B cell (primary cell): ENCODE measurements around the gene FMNL1. TPM values are rescaled to one million over a fixed set of nuclear protein-coding genes. Genes with fewer than 3 reads are reported as not detected.
A peak's percentile ranks its signal among the peaks of the same experiment; 100 is the strongest.

Experiments
- ATAC-seq: fragments of 200-7000 bp; cut with Tn5 transposase; one replicate; pipeline ENCODE4 v1.10.0; 2021; ENCODE audit warnings: low read depth, mild to moderate bottlenecking, moderate number of reproducible peaks, moderate library complexity
- CTCF ChIA-PET: fragments of 350-600 bp; sonication (Branson Sonifier 250); formaldehyde crosslinking; loops from one replicate; lab custom pipeline; 2021; ENCODE audit warnings: antibody characterized with exemption, inconsistent platforms; lab: Charles Lee
- POLR2A ChIA-PET: fragments of 350-600 bp; sonication (Branson Sonifier 250); formaldehyde crosslinking; loops from one replicate; lab custom pipeline; 2021; ENCODE audit warnings: antibody characterized with exemption; lab: Charles Lee
- DNase-seq: peaks from one replicate; pipeline ENCODE4 v3.0.0; 2013
- H2AFZ ChIP-seq: 2 replicates; pipeline ENCODE4 v1.6.1; 2012; ENCODE audit warnings: mild to moderate bottlenecking, low read depth, low read length; ENCODE audit not compliant: insufficient read depth, poor library complexity, severe bottlenecking
- H3K27ac ChIP-seq, 2 donors: 1 replicate in 1 of 2; 2 replicates in 1 of 2; pipeline ENCODE4 v1.5.1; 2012 to 2013; ENCODE audit warnings: low read length in 2 of 2, mild to moderate bottlenecking in 2 of 2, moderate library complexity in 1 of 2
- H3K27me3 ChIP-seq, 4 experiments: fragments of 200-600 bp in 1 of 4; sonication (generic) in 1 of 4; replicated peaks in 1 of 4; 1 replicate in 2 of 4; 2 replicates in 2 of 4; pipeline versions ENCODE4 v1.6.1 to v1.7.0; 2013 to 2016; ENCODE audit warnings: low read length in 3 of 4, mild to moderate bottlenecking in 2 of 4, mixed read lengths in 1 of 4, moderate library complexity in 1 of 4; ENCODE audit not compliant: insufficient read depth in 4 of 4, control insufficient read depth in 3 of 4; ENCODE audit errors: control extremely low read depth in 1 of 4
- H3K36me3 ChIP-seq, 2 experiments: replicated peaks in 1 of 2; 1 replicate in 1 of 2; 2 replicates in 1 of 2; pipeline versions ENCODE4 v1.6.1 to v1.7.1; 2013; ENCODE audit warnings: low read length in 1 of 2; ENCODE audit not compliant: insufficient read depth in 2 of 2, control insufficient read depth in 1 of 2; ENCODE audit errors: control extremely low read depth in 1 of 2, extremely low read depth in 1 of 2
- H3K4me1 ChIP-seq, 2 donors: fragments of 200-600 bp in 1 of 2; sonication (generic) in 1 of 2; 1 replicate in 1 of 2; 2 replicates in 1 of 2; pipeline versions ENCODE4 v1.5.1 to v1.6.1; 2013 to 2017; ENCODE audit warnings: low read length in 2 of 2; ENCODE audit not compliant: control insufficient read depth in 2 of 2, insufficient read depth in 2 of 2
- H3K4me2 ChIP-seq: replicated peaks from 2 replicates; pipeline ENCODE3; 2012; ENCODE audit warnings: mild to moderate bottlenecking, low read depth, low read length; ENCODE audit not compliant: poor library complexity, severe bottlenecking
- H3K4me3 ChIP-seq, 5 experiments: fragments of 200-600 bp in 1 of 5; sonication (generic) in 1 of 5; 1 replicate in 3 of 5; 2 replicates in 2 of 5; pipeline versions ENCODE4 v1.5.1 to v1.7.0; 2011 to 2016; ENCODE audit warnings: low read length in 4 of 5, mild to moderate bottlenecking in 4 of 5, low read depth in 2 of 5, control low read depth in 1 of 5, moderate library complexity in 1 of 5; ENCODE audit not compliant: insufficient read depth in 1 of 5; ENCODE audit errors: control extremely low read depth in 1 of 5, extremely low read depth in 1 of 5
- H3K79me2 ChIP-seq: fragments of 200-600 bp; sonication (generic); one replicate; pipeline ENCODE4 v1.6.0; 2016; ENCODE audit warnings: low read length; ENCODE audit not compliant: control insufficient read depth, insufficient read depth
- H3K9ac ChIP-seq: fragments of 200-600 bp; sonication (generic); 2 replicates; pipeline ENCODE4 v1.6.1; 2017; ENCODE audit warnings: mild to moderate bottlenecking, low read length, moderate library complexity
- H3K9me3 ChIP-seq, 3 donors: one replicate each; pipeline versions ENCODE4 v1.6.1 to v1.7.1; 2013; ENCODE audit warnings: low read length in 2 of 3; ENCODE audit not compliant: control insufficient read depth in 2 of 3, insufficient read depth in 1 of 3; ENCODE audit errors: control extremely low read depth in 1 of 3
- H4K20me1 ChIP-seq: 2 replicates; pipeline ENCODE4 v1.6.0; 2012; ENCODE audit warnings: mild to moderate bottlenecking, low read length; ENCODE audit not compliant: insufficient read depth, control insufficient read depth, poor library complexity, severe bottlenecking
- H3K27ac Mint-ChIP-seq: one replicate; pipeline ENCODE4 v1.8.0; 2021; ENCODE audit warnings: mixed read lengths
- H3K27me3 Mint-ChIP-seq: one replicate; pipeline ENCODE4 v1.8.0; 2021; ENCODE audit warnings: mixed read lengths
- H3K4me1 Mint-ChIP-seq: one replicate; pipeline ENCODE4 v1.8.0; 2021; ENCODE audit warnings: mixed read lengths
- H3K4me3 Mint-ChIP-seq: one replicate; pipeline ENCODE4 v1.8.0; 2021; ENCODE audit warnings: mixed read lengths
- H3K9me3 Mint-ChIP-seq: one replicate; pipeline ENCODE4 v1.8.0; 2022; ENCODE audit warnings: mixed read lengths; ENCODE audit not compliant: insufficient read depth
- CTCF ChIP-seq: fragments of 200-600 bp; IDR thresholded peaks from one replicate; pipeline ENCODE4 v1.8.0; 2022; ENCODE audit warnings: antibody characterized with exemption, mild to moderate bottlenecking
- EZH2 ChIP-seq: IDR thresholded peaks from 2 replicates; pipeline ENCODE4 v1.6.1; 2012; ENCODE audit warnings: borderline replicate concordance, low read depth, mild to moderate bottlenecking, moderate library complexity, low read length; ENCODE audit not compliant: insufficient read depth, poor library complexity, severe bottlenecking
- WGBS: methylation state at CpG from one replicate; pipeline ENCODE4 v1.1.5; 2013; ENCODE audit warnings: missing lambda C conversion rate; ENCODE audit not compliant: insufficient coverage; 5-methylcytosine and 5-hydroxymethylcytosine counted together
- intact Hi-C: fragments of 100-400 bp; cut with micrococcal nuclease; formaldehyde crosslinking; loops from one replicate; pipeline ENCODE4 v1.10.0; 2022
- polyA plus RNA-seq: library from polyadenylated mRNA; depleted of rRNA; stranded (reverse); fragments of >200 nt; gene quantifications from 2 replicates; pipeline ENCODE4 v1.2.3, GENCODE V29; 2012
- total RNA-seq, 2 donors: library from RNA; stranded (reverse); fragments of 120-200 nt in 1 of 2; gene quantifications; 1 replicate in 1 of 2; 2 replicates in 1 of 2; pipeline versions ENCODE4 v1.2.3 to v1.2.4, GENCODE V29; 2013 to 2022

FMNL1 gene
- total and polyA plus RNA-seq, 2 donors (not counting 1 experiment from before 2014, with no cell fraction given): 386 to 663 TPM

GRCh38 chr17:45222289-45222995 is 757 bp downstream of the FMNL1 start:
- no peaks in the 10 kb centered on the region for H3K27me3 ChIP-seq
- H2AFZ ChIP-seq: no peak overlapping the region
- TF ChIP-seq EZH2 (no peak), CTCF (no peak)
- Mint-ChIP-seq H3K4me1 (peaks cover 66% of the 10 kb centered on the region), H3K4me3 (peak overlapping the region; percentile 100), H3K9me3 (no peaks in the 10 kb centered on the region), H3K27me3 (no peaks in the 10 kb centered on the region), H3K27ac (peak overlapping the region; percentile 99)
- under 1% methylated on average over 27 of the region's 33 CpGs for WGBS
- ChIA-PET POLR2A (interaction anchor here (0.6 to 6.0 kb wide), 9 partner anchors 10 to 188 kb away, joined by 3 to 149 read pairs (median 6); partner anchors contain the start of gene ACBD4), CTCF (interaction anchor here (0.6 to 15.7 kb wide), 12 partner anchors 17 to 172 kb away, joined by 3 to 737 read pairs (median 40); partner anchors contain the start of genes ACBD4, HEXIM1 and MAP3K14)
- DNase-seq (peak; percentile 70), ATAC-seq (peak; percentile 7)
- H3K4me2 ChIP-seq: peak overlapping the region; percentile 92
- H3K27ac ChIP-seq: peak overlapping the region; percentile 99 to 100
- no peaks in the 10 kb centered on the region for H3K9me3 ChIP-seq
- peak overlapping the region; percentile 62 to 96 (median 90) for H3K4me3 ChIP-seq
- H3K9ac ChIP-seq: peak overlapping the region; percentile 97
- intact Hi-C loops: no loop called here
- H3K36me3 ChIP-seq: peaks cover 0 to 8% of the 10 kb centered on the region in 2 experiments
- peaks cover 56% of the 10 kb centered on the region for H3K79me2 ChIP-seq
- H4K20me1 ChIP-seq: no peaks in the 10 kb centered on the region
- H3K4me1 ChIP-seq: peaks cover 48 to 69% of the 10 kb centered on the region in 2 donors
